Activated naive CD8-positive, alpha-beta T cell treated with anti-CD3 and anti-CD28 coated beads, Interleukin-2, amount 50 U/mL, for 16 hours (primary cell): Measurements from ENCODE around the gene TK1.
"Not testable (repeated sequence)": the region's sequence is repeated elsewhere in the genome, so short reads cannot be mapped to it uniquely, and the experiment has no call there.

Experiments
- DNase-seq: peaks from one replicate; pipeline ENCODE4 v3.0.0-alpha.2; 2020; ENCODE audit warnings: low read depth, low spot score

The TK1 gene

DNA sequence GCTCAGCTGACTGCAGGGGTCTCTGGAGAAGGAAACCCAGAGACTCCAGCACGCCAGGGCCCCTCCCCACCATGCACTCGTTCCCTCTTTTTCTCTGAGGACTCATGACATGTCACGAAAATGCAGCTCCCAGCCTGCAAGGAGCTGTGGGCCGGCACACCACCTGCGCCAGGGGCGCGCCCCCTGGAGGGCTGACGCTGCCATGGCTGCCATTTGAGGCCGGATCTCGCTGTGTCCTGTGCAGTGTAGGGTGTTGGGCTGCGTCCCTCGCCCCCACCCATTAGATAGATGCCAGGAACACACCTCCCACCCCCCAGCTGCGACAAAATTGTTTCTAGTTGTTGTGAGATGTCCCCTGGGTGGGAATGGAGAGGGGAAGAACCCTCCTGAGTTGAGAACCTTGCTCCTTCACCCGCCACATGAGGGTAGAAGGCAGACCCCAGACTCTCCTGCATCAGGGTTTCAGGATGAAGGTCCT lies 10.3 kb downstream of the TK1 start:
- DNase-seq: peak; percentile 51

DNA sequence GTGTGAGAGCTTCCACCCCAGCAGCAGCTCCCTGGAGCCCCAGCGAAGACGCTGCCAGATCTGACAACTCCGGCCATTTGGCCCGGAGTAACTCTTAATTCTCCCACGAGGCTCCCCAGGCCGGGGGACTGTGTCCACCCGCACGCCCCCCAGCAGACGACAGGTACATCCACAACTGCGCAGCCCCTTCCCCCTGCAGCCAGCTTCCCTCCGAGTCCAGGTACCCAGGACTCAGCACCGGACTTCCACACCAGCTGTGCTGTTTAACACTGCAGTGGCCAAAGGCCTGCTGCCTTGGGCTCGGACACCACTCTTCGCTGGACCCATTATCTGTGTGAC lies 11.2 kb downstream of the TK1 start:
- no peak for DNase-seq

DNA sequence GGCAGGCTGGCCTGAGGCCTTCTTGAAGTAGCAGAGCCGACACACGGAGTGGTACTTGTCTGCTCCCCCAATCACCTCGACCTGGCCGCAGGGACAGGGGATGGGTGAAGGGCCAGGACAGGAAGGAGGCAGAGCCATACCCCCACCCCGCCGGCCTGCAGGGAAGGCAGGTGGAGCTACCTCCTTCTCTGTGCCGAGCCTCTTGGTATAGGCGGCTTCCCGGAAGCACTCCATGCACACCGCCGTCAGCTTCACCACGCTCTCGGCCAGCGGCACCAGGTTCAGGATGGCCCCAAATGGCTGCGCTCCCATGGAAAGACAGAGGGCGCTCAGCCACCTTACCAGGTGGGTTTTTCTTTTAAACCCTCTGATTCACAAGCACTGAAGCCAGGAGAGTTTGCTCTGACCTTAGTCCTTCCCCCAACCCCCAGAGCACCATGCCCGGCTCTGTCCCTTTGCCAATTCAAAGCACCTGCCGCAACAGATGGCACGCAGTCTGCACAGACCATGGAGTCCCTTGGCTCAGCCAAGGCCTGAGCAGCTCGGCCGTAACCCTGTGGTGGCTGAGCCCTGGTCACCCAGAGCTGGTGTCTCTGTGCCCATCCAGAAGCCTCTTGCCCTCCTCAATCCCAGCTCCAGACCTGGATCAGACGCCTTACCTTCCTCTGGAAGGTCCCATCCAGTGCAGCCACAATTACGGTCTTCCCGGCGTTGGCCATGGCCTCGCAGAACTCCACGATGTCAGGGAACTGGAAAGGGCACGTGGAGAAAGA lies 11.8 kb downstream of the TK1 start:
- DNase-seq: no peak

DNA sequence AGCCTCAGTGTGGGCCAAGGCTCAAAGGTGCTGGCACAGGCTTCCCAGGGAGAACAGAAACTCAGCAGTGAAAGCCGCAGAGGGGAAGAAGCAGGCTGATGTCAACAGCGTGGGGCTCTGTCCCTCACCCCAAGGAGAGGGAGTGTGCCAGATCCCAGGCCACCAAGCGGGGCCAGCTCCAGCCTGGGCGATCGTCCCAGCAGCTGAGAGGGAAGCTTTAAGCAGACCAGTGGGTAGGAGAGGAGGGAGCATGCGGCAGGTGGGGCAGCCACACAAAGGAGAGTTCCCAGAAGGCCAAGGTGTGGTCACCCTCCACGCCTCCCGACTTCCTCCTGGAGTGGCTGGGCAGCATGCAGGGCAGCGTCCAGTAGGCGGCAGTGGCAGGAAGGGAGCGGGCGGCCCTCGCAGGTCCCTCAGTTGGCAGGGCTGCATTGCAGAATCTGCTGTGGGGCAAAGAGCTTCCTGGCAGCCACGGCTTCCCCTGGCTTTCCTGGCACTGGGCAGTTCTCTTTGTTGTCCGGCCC lies 12.4 kb downstream of the TK1 start:
- no peak for DNase-seq

DNA sequence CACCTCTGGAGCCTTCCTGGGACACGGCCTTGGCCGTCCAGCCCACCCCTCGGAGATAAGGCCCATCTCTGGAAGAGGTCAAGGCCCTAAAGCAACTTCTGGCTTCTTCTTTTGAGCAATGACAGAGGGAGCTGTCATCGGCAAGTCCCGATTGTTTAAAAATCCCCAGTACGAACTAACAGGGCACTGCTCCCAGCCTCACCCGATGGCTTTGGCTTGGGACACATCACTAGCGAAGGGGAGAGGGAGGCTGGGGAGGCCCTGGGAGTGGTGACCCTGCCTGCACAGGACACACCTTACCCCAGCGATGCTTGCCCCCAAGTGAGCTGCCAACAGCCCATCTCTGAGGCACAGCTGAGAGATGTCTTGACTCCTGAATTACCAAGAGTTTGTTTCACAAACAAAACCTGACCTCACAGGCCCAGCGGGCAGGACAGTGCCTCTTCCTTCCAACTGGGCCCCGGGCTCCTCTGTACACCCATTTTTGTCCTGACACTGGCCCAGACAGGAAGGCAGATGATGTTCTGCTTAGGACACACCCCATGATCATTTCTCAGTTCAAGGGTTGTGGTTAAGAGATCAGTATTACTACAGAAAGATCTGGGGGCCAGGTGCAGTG lies 13.6 kb downstream of the TK1 start:
- no peak for DNase-seq

DNA sequence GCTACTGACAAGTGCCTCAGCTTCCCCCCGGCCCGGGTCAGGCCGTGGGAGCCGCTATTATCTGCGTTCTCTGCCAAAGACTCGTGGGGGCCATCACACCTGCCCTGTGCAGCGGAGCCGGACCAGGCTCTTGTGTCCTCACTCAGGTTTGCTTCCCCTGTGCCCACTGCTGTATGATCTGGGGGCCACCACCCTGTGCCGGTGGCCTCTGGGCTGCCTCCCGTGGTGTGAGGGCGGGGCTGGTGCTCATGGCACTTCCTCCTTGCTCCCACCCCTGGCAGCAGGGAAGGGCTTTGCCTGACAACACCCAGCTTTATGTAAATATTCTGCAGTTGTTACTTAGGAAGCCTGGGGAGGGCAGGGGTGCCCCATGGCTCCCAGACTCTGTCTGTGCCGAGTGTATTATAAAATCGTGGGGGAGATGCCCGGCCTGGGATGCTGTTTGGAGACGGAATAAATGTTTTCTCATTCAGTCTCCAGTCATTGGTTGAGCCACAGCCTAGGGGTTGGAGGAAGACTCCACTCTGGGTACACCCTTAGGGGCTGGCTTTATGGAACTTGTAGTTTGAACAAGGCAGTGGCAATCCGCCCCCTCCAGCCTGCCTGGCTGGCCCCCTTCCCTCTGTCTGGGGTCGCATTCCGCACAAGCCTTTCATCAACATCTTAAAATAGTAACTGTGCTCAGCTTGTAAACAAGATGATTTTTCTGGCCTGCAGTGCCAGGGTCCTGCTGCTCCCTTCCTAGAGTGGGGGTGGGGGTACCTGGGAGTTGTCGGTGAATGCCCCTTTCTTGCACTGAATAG lies 14.4 kb downstream of the TK1 start:
- no peak for DNase-seq

DNA sequence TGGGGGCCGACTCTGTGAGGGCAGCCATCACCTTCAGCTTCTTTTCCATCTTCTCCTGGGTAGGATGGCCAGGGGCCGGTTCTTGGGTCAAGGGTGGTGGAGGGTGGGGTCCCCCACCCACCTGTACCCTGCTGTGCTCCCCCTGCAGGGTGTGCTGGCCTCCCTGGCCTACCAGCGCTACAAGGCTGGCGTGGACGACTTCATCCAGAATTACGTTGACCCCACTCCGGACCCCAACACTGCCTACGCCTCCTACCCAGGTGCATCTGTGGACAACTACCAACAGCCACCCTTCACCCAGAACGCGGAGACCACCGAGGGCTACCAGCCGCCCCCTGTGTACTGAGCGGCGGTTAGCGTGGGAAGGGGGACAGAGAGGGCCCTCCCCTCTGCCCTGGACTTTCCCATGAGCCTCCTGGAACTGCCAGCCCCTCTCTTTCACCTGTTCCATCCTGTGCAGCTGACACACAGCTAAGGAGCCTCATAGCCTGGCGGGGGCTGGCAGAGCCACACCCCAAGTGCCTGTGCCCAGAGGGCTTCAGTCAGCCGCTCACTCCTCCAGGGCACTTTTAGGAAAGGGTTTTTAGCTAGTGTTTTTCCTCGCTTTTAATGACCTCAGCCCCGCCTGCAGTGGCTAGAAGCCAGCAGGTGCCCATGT lies 15.1 kb downstream of the TK1 start:
- not testable (repeated sequence) for DNase-seq

DNA sequence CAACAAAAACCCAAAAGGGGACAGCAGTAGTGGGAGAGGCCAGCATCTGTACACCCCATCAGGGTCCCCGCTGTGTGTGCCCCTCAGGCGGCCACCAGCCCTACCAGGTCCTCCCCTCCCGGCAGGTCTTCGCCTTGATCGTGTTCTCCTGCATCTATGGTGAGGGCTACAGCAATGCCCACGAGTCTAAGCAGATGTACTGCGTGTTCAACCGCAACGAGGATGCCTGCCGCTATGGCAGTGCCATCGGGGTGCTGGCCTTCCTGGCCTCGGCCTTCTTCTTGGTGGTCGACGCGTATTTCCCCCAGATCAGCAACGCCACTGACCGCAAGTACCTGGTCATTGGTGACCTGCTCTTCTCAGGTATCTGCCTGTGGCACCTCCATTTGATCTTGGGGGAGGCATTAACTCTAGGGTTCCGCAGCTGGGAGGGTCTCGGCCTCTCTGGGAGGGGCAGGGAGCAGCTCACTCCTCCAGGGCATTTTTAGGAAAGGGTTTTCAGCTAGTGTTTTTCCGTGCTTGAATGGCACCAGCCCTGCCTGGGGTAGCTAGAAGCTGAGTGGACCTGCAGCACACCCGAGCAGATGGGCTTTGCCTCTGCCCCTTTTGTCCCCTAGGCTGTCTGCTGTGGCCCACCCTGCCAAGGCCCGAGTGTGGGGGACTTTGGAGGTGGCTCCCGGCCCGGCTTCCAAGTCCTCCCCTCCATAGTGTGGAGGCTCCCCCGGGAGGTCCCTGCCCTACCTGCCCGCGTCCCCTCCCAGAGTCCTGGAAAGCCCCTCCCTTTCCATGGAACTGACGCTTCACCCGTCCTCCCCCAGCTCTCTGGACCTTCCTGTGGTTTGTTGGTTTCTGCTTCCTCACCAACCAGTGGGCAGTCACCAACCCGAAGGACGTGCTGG lies 15.9 kb downstream of the TK1 start:
- no peak for DNase-seq

DNA sequence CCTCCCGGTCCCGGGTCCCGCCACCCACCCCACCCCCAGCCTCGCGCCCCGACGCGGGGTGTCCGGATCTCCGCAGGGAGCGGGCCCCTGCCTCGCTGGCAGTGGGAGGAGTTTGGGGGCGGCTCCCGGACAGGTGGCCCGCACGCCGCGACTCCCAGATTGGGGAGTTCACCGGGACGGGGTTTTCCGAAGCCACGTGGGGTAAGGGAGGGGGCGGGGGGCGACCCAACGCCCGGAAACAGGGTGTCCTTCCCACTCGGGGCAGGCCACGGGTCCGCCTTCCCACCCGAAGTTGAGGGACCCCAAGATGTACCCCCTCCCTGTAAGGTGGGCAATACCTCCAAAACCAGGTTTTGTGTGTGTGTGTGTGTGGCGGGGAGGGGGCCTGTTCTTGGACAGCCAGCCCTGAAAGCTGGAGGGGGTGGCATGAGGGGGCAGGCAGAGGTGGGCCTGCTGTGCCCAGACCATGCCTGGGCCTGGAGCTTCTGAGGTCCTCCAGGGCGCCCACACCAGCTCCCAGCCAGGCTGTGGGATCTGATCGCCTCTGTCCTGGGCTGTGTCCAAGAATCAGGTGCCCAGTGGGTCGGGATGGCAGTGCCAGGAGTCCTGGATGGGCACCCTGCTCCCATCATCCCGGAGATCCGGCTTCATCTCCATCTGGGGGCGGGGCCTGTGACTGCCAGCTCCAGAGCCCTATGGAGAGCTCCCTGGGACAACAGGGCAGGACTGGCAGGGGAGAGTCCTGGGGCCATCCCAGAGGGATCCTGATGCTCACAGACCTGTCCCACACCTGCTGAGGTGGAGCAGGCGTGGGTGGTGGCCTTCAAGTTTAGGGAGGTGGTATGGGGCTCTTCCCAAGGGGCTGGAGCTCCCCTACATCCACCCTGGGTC lies 17.7 kb downstream of the TK1 start:
- peak; percentile 45 for DNase-seq

DNA sequence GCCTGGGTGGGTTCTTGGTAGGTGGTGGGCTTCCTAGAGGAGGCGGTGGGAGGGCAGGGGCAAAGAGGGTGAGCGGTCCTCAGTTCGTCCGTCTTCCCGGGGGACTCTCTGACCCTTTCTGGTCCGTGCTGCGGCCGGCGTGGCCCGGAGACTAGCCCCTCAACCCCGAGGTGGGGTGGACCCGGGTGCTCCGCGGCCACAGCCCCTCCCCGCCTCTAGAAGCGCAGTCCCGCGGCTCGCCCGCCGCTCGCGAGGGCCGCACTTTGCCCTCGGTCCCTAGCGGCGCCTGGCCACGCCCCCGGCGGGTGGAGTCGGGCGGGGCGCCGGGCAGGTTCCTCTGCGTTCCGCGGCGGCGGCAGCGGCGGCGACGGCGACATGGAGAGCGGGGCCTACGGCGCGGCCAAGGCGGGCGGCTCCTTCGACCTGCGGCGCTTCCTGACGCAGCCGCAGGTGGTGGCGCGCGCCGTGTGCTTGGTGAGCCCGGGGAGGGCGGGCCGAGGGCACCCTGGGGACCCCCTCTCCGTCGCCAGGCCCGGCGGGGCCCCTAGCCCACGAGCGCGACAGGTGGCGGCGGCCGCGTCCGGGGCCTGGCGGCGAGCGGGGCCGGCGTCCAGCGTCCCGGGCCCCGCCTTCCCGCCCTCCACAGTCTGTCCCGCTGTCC lies 18.5 kb downstream of the TK1 start, which contains the start of gene SYNGR2:
TSS of gene SYNGR2 (plus strand) at position 340 of the 661 bp plus-strand sequence. CDS start at position 376, 36 bp downstream.
- peak; percentile 76 for DNase-seq

DNA sequence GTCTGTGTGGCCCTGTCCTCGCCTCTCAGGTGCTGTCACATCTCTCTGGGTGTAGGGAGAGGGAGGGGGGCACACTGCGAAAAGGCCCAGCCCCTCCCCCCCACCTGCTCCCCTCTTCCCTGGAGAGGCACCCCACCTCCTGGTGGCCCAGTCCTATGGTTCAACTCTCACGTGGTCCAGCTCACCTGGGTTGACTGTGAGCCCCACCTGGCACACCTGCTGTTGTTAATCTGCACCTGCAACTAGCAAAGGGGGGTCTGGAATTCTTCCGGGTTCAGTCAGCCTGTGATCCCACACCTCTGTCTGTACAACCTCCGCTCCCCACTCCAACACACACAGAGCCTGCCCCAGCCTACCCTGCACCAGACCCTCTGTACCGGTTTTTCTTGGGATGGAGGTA lies 20.4 kb downstream of the TK1 start:
- DNase-seq: no peak

DNA sequence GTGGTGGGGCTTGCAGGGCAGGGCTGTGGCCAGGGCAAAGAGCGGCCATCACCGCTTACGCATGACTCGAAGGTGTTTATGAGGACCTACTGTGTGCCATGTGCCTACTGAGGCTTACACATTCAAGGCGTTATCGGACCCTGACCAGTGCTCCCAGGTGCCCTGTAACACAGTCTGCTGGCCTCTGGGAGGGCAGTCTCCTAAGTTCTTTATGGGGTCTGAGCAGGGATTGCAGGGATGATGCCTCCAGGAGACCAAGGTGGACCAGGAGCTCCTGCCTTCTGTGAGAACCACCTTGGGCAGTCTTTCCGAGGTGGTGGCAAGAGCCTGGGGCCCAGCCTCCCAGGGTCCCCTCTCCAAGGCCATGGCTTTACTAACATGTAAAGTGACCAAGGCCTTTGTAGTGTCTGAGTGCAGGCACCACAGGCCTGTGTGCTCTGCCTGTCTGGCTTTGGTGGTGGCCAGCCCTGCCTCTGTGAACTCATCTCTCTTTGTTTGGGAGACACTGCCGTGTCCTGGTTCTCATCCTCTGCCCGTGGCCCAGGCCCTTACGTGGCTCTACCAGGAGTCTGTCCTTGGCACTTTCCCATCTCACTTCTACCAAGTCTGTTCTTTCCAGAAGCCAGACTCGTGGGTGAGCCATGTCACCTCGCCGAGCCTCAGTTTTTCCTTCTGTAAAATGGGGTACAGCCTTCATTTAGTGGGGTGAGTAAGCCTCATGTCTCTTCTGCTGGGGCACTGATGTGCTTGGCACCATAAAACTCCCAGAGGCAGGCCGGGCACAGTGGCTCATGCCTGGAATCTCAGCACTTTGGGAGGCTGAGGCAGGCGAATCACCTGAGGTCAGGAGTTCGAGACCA lies 21.9 kb downstream of the TK1 start:
- no peak for DNase-seq

DNA sequence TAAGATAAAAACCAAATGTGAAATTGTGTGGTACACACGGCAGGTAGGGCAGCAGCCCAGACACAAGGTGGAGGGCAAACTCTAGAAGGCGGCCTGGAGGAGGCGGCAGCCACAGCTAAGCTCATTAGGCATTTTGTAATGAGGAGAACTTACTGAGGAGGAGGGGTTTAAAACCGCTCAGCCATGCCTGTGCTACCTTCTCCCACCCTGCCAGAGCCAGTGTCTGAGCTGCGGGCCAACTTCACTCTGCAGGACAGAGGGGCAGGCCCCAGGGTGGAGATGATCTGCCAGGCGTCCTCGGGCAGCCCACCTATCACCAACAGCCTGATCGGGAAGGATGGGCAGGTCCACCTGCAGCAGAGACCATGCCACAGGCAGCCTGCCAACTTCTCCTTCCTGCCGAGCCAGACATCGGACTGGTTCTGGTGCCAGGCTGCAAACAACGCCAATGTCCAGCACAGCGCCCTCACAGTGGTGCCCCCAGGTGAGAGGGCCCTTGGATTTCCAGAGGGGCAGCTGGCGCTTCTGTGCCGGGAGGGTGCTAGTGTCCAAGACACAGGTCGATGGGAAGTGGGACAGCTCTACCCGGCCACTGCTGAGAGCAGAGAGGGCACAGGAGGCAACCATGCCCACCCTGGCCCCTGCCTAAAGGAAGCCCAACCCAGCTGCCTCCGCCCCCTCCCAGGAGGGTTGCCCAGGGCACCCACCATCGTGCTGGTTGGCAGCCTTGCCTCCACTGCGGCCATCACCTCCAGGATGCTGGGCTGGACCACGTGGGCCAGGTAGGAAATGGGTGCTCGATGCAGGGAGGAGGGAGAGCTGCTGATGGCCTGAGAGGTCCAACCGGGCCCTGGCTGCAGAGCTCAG lies 22.7 kb downstream of the TK1 start:
- no peak for DNase-seq

DNA sequence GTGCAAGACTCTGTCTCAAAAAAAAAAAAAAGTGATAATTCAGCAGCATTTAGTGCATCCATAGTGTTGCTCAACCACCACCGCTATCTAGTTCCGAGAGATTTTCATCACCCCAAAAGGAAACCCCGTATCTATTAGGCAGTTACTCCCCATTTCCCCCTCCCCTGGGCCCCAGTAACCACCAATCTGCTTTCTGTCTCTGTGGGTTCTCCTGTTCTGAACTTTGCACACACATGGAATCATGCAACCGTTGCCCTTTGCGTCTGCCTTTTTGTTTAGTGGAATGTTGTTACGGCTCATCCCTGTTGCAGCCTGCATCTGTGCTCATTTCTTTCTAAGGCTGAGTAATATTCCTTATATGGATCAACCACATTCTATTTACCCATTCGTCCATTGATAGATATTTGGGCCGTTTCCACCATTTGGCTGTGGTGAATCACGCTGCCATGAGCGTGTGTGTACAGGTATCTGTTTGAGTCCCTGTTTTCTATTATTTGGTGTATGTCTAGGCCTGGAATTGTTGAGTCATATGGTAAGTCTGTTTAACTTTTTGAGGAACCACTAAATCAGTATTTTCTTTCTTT lies 27.2 kb downstream of the TK1 start:
- DNase-seq: no peak

DNA sequence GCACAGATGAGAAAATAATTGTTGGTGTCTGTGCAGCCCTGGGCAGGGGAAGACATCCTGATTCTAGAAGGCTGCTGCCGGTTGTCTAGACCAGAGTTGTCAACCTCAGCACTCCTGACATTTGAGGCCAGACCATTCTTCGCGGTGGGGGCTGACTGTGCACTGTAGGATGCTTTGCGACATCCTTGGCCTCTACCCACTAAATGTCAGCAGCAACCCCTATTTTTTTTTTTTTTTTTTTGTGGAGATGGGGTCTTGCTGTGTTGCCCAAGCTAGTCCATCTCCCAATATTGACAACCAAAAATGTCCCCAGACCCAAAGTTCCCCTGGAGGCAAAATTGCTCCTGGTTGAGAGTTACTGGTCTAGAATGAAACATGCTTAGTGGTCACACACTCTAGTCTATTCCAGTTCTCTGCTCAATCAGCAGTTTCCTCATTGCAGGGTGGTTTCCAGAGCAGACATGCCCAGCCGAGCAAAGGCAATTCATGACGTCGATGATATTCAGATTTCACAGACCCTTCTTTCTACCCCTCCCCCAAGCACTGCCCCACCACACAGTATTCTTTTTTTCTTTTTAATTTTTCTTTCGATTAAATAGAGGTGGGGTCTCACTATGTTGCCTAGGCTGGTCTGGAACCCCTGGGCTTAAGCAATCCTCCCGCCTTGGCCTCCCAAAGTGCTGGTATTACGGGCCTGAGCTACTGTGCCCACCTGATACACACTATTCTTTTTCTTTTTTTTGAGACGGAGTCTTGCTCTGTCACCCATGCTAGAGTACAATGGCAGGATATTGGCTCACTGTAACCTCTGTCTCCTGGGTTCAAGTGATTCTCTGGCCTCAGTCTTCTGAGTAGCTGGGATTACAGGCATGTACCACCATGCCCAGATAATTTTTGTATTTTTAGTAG lies 31.7 kb downstream of the TK1 start:
- DNase-seq: no peak

DNA sequence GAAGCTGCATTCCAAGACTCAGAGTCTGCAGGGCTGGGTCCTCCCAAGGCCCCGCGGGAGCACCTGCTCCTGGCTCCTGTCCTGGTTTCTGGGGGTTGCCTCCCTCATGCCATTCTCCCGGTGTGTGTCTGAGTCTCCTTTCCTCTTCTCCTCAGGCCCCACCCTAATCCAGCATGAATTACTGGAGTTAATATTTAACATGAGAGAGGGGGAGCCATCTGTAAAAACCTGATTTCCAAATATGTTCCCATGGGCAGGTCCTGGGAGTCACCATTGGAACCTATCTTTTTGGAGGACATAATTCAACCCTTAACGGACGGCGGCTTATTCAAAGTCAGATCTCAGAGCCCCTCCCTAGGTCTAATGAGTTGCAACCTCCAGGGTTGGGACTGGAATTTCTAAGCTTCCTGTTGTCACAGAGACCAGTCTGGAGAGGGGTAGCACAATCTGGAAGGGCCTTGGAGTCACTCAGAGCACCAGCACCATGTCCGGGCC lies 35.3 kb downstream of the TK1 start:
- DNase-seq: no peak
